NCI-H226 (cell line): Measurements from ENCODE around the gene SEMA3D.
A peak's percentile ranks its signal among the peaks of the same experiment; 100 is the strongest.

Source experiments
- DNase-seq: peaks from one replicate; pipeline ENCODE4 v3.0.0-alpha.2; 2015

Gene SEMA3D

DNA sequence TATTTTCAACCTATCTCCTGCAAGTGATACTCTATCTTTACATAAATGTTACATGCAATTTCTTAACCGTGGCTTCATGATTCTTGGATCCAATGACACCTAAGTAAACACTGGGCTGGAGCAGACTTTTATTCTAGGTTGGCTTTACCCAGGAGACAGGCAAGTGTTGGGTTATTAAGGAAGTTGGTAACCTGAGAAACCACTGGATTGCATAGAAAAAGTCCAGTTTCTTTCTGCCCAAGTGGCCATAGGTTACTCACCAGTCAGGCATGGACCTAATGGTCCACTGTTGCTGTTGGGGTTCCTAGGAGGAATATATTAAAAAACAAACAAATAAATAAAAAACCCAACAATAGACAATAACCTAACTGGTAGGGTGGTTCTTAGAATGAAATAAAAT lies 112.8 kb downstream of the SEMA3D start:
- peak; percentile 28 for DNase-seq

DNA sequence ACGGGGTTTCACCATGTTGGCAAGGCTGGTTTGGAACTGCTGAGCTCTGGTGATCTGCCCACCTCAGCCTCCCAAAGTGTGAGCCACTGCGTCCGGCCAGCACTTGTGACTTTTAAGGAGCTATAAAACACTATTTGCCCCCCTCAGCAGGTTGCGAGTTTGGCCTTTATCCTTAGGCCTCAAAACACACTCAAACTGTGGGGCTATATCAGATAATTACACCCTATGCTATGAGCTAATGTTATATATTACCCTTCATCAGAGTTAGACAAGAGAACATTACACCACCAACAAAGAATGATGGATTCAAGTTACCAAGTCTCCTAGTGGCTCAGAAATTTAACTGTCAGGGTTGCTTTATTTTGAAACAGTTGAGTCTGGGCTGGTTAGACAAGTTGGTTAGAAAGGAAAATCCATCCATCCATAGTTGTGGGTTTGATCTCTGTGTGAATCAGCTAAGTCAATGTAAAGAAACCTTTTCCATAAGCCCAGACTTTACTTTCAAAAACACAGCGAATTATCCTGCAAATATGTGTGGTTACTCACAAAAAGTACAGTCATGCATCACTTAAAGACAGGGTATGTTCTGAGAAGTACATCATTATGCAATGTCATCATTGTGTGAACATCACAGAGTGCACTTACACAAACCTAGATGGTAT lies 115.8 kb downstream of the SEMA3D start:
- peak; percentile 22 for DNase-seq

DNA sequence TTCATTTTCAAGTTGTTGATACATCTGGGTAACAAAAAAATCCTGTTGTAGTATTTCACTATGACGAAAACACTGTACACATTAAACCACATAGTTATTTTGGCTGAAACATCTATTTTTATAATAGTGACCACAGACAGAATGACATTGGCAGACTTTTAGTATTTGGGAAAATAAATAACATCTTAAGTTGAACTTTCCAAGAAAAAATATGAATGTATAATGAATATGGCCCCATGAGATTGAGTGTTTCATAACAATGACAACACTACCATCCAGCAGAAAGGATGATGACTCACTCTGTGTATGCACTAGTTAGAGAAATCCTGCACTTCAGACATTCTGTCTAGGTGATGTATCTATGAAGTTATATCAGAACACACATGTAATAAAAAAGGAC lies 118.1 kb downstream of the SEMA3D start:
- DNase-seq = peak; percentile 70

DNA sequence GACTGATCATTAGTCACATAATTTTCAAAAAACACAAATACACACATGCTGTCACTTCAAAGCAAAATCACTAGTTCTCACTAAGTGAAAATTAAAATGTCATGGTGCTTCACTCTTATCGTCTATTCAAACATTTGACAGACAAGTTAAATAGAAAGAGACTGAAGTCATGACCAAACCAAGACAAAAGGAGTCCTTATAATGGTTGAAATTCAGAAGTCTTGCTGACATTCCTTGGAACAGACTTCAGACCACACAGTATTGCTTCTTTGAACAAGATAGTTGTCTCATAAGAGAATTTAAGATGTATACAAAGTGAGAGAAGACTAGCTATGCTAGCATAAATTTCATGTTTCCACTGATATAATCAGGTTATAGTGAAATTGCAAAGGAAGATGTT lies 119.5 kb downstream of the SEMA3D start:
- no peak for DNase-seq

DNA sequence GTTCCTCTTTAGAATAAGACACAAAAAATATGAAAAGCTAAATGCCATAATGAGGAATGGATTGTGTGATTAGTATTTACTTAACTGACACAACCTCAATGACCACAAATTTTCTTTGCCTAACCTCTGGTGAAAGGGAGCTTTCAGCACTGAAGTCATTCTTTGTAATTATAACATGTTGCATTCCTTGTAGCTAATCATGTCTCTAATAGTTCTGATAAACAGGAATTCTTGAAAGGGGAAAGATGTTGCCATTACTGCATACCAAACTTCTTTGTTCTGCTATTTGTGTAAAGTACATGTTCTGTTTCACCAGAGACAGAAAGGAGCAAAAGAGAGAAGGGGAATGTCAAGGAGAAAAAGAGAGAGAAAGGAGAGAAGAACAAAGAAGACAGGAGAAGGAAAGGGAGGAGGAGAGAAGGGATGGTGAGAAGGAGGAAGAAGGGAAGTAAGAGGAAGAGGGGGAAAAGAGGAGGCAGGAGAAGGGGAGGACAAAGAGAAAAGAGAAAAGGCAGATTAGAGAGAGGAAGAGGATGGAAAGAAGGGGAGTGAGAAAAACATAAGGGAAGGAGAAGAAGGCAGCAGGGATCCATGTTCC lies 120.9 kb downstream of the SEMA3D start:
- DNase-seq = no peak

DNA sequence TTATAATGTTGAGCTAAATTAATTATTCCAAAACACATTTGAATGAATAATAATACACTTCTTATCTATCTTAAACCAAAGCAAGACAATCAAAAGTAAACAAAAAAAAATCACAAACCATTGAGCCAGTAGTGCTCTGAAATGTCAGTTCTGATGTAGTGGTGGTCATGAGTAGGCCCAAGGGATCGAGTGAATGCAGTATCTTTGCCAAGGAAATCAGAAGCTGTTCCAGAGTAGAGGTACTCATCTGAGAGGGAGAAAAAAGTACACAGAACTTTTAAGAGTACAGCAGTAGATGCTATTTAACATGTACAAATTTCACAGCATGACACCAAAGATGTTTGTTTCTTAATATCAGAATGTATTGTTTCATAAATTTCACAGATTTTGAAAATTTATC lies 121.5 kb downstream of the SEMA3D start:
- DNase-seq = no peak

DNA sequence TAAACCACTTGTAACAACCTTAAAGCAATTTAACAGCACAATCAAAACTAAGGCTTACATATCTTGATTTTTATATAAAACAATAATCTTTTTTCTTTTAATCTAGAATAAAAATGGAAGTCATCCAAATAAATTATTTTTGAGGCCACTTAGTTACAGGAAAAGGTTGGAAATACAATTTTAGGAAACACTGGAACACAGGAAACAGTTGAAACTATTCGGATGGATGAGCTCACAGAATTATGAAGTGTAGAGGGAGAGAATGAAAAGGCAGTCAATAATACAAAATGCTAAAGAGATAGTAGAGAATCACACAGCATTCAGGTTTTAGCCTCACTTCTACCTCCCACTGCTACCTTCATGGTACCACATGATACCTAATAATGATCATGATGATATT lies 124.2 kb downstream of the SEMA3D start:
- no peak for DNase-seq

DNA sequence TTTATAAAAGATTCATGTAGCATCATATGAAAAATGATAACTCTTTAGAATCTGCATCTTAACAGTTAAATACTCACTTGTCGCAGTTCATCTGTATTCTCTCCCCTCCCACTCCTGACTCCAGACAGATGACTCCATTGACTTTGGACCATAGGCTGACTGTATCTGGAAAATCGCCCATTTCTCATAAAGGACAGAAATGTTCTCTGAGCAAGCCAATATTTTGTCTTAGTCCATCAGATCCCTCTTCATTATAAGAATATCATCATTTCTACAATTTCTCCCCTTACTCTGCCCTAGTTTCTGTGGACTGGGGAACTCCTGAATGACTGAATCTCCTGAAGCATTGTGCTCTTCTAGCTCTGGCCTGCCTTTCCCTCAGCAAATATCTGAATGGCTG lies 125.4 kb downstream of the SEMA3D start:
- no peak for DNase-seq

DNA sequence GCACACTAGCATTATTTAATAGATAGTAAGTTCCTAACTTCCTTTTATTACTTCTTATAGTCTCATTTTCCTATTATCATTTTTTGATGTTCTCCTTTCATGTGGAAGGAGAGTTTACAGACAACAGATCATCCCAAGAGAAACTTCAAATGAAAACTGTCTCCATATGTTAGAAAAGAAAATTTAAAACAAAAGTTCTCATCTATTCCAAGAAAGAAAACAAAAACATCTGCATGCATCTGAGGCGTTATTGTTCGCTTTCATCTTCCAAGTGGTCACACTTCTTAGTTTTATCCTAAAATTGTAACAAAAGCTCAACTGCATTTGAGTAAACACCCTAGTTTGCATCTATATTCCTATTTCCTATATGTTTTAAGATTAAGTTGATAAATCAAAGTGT lies 126.2 kb downstream of the SEMA3D start:
- no peak for DNase-seq

DNA sequence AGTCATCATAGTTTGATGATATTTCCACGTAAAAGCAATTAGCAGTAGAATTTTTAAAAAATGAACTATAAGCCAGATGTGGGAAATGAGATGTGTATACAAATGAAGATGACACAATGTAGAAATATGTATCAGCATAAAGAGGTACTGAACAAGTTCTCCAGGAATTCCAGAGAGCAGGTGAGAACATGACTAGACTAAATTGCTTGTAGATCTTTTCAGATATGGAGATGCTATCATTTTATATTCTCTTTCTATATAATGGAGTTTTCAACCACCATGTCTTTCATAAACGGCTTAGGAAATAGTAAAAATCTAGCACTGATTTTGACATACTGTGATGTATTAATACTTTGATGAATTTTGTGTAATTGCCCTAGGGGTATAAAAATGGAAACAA lies 130.9 kb downstream of the SEMA3D start:
- no peak for DNase-seq

DNA sequence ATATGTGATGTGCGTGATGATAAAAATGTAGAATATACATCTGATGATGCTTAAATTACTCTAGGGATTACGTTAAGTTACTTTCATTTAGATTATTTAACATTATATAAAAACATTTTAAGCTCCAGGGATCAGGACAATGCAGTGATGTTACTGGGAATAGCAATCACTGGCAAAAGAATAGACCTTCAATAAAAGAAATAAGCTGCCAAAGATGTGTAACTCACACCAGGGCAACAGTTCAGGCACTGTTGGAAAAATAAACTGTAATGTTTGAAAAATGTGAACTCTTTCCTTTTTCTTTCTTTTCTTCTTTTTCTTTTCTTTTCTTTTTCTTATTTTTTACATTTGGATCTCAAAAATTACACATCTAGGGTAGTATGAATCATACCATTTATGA lies 131.7 kb downstream of the SEMA3D start:
- DNase-seq = no peak

DNA sequence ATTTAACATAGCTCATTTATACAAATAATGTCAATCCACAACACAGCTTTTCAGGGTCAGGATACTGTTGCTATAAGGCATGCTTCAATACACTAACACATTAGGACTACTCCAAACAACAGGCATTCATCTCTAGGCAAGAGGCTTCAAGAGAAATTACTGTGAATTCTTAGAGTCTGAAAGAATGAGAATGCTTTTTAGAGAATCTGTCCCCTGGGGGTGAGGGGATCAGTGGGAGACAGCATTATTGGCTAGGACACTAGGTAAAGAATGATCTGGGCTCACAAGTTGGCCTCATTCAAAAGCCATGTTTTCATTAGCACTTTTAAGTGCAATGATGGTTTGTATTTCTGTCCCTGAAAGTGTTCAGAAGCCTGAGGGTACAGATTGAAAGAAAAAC lies 132.6 kb downstream of the SEMA3D start:
- DNase-seq = no peak

DNA sequence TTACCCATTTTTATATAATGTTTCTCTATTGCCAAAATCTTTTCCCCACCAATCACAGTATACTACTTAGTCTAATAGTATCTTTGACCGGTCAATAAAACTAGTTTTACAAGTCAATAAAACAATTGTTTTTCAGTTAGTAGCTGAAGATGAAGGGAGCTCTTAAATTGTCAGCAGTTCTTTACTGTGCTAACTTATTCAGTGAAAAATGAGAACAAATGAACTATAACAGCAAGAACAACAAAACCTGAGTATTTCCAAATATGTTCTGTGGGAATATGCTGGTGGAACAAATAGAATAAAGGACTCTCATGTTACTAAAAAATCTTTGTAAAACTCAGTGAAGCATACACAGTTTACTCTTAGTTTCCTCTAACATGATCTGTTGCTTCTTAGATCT lies 134.0 kb downstream of the SEMA3D start:
- DNase-seq = no peak

DNA sequence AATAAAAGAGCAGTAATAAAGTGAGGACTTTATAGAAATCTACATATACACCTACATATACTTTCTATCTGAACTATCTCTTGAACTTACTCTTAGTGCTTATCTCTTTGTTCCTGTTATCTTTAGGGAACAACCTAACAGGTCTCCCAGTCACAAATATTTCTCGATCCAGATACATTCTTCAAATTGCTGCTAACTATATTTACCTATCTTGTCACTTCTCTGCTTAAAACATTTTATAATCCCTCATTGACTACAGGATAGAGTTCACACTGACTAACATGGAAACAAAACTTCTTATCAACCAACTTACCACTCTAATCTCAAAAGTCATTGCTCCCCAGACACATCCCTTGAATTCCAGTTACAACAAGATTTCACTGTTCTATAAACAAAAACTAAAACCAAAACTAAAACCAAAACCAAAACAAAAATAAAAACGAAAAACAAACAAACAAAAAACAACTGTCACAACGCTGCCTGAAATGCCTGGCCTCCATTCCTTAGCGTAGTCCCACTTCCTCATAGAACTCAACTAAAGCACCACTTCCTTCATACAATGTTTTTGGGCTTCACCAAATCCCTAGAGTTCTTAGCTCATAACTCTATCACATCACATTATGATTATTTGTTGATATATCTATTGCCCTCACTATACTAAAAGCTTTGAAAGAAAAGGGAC lies 134.7 kb downstream of the SEMA3D start:
- no peak for DNase-seq

DNA sequence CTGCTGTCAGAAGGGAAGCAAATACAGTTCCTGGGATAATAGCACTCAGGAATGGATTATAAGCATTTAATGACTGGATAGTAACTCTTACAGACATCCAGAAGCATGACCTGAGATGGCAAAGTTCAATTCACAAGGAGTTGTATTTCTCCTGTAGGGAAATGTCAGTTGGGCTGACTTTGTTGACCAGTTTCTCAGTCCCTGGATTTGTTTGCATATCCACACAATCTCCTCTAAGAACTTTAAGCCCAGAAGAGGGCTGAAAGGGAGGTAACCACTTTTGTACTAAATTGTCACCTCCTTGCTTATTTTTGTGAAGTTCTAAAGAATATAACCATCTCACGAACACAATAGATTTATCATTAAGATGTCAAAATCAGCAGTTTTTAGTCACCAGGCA lies 140.3 kb downstream of the SEMA3D start:
- DNase-seq = no peak

DNA sequence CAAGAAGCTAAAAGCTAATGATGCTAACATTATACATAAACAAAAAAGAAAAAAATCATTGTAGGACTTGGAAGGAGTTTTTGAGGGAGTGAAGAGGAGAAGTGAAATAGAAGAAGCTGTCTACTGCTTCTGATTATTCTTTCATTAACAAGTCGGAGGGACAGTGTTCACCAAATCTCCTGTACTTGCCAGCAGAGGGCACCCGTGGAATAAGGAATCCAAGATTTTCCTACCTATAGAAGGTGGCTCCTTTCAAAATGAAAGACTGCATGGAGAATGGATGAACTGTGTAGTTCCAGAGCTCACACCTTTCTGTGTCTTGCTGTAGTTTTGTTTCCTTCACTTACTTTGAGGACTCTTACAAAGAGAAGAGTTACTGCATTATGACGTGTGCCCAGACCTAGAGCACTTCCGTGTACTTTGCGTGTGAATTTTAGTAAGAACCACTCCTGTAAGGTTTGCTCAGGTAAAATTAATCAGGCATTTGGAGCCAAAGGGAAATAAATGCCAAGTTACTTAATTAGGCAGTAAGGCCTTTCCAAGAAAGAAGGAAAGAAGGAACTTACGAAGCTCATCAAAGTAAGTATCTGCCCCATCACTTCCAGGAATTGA lies 145.1 kb downstream of the SEMA3D start:
- DNase-seq = peak; percentile 32

DNA sequence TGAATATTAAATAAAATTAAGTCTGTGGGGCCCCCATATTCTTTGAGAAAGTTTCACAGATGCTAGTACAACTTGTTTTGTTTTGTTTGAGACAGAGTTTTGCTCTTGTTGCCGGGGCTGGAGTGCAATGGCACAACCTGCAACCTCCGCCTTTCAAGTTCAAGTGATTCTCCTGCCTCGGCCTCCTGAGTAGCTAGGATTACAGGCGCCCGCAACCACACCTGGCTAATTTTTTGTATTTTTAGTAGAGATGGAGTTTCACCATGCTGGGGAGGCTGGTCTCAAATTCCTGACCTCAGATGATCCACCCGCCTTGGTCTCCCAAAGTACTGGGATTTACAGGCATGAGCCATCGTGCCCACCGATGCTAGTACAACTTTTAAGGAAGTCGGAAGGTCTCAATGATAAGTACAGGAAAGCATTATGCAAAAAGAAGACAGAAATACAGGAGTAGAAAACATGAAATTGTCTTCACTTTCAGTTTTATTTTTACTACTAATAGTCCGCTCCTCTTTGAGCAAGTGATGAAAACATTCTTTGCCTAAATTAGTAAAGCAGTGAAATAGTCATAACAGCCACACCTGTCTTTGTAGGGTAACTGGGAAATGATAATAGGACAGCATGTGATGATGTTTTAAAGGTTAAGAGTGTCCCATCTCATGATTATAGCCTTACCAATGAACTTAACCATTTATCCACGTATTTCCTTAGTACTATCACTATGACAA lies 147.5 kb downstream of the SEMA3D start:
- no peak for DNase-seq

DNA sequence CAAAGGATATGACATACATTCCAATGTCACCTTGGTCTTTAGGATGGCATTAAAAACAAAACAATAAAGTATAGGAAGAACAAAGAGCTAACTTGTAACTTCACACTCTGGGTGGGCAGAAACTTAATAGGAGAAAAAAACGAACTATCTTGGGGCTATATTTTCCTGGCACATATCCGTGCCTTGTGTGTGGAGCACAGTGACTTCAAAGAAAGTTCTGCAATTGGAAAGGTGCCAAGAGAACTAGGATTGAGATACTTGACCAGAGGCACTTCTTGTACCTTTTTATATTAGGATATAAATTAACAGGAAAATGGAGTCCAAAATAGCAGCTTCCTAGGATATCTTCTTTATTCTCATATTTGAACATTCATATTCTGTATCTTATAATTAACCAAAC lies 148.4 kb downstream of the SEMA3D start:
- no peak for DNase-seq

DNA sequence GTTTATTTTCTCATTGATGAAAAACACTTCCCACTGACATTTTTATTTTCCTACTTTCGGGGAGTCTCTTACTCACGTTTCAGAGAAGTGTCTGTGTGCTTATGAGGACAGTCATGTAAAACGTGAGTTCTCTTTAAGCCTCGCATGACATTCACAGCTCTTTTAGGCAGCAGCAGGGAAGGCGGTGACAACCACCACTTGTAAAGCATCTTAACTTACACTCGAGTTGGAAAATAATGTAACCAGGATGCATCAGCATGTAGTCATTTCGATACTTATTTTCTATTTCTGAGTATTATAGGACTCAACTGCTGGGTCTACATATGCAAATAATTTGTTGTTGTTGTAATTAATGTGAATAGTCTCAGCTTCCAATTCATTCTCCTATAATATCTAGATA lies 153.6 kb downstream of the SEMA3D start:
- DNase-seq = no peak

DNA sequence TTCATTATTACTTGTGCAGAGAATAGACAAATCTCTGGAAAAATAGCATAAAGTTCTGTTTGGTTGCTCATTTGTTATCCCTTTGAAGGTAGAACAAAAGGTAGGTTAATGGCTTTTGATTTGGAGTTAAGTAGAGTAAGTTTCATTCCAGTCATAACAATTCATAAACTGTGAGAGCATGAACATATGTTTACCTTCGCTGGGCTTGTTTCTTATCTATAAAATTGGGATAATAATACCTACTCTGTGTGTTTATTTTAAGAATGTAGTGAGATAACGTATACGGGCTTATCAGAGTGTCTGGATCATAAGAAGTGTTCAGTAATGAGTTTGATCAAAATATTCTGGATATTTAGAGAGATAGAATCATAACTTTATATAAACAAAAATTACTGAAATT lies 155.4 kb downstream of the SEMA3D start:
- no peak for DNase-seq

DNA sequence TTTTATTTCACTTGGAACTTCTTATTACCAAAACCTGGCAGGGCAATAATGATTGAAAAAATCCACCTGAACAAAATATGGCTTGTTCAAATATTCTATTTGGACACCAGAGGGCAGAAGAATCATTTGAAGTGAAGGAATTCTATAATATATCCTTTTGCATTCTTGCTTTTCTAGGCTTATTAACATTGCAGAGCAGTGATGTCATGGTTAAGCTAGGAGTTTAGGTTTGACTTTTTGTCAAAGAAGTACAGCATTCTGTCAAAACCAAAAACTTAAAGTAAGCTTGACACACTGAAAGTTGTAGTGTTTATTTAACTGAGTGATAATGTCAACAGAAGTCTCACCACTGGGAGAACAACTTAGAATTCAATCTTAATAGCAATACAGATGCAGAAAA lies 156.0 kb downstream of the SEMA3D start:
- peak; percentile 52 for DNase-seq

DNA sequence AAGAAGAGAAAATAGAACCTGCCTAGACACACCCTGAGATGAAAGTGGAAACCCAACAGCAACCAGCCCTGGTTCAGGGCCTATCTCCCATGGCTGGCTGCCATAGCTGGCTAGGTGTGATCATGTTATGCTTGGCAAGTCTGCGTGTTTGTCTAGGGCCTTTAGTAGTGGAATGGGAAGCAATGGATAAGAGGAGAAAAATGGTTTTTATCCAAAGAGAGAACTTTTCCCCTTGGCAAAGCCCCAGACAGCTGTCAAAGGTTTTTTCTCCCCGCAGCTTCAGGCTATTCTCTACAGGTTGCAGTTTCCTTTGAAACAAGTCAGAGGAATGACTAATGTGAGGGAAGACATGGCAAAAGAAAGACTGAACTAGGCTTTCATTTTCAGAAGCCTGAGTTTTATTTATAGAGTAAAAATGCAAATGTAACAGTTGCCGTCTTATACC lies 161.5 kb downstream of the SEMA3D start:
- peak; percentile 86 for DNase-seq

DNA sequence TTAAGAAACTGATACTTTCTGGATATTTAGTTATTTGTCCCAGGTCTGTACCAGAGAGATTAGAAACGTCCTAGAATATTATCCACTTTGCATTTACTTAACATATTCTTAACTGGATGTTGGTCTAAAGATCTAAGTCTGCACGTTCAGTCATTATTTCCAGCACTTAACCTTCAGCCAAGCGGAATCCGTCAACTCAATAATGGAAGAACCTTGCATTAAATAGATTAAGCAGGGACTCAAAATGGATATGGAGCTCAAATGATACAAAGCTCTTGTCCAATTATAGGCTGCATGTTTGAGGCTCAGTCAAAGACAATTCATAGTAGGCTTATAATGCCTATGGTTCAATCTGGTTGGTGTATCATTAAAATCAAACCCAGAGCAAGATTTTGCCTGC lies 162.9 kb downstream of the SEMA3D start:
- no peak for DNase-seq
